Osteoblast (primary cell): ENCODE results near the gene VAMP7. TPM values are rescaled to one million over a fixed set of nuclear protein-coding genes. Genes with fewer than 3 reads are reported as not detected.
A peak's percentile ranks its signal among the peaks of the same experiment; 100 is the strongest.

ENCODE experiments used
- DNase-seq: peaks from one replicate; pipeline ENCODE4 v3.0.0; 2011; ENCODE audit warnings: low spot score, mixed read lengths; ENCODE audit not compliant: insufficient read length; ENCODE audit errors: missing footprints
- H2AFZ ChIP-seq: 2 replicates; pipeline ENCODE4 v1.6.0; 2011; ENCODE audit warnings: mild to moderate bottlenecking, low read length
- H3K27ac ChIP-seq: 2 replicates; pipeline ENCODE4 v1.5.1; 2011; ENCODE audit warnings: mild to moderate bottlenecking, low read depth, low read length, moderate library complexity
- H3K27me3 ChIP-seq: 2 replicates; pipeline ENCODE4 v1.6.0; 2012; ENCODE audit warnings: mild to moderate bottlenecking, control low read depth, inconsistent platforms, low read length, moderate library complexity; ENCODE audit not compliant: insufficient read depth
- H3K36me3 ChIP-seq: 2 replicates; pipeline ENCODE4 v1.5.1; 2011; ENCODE audit warnings: mild to moderate bottlenecking, low read length, control low read depth, moderate library complexity; ENCODE audit not compliant: insufficient read depth
- H3K4me1 ChIP-seq: 2 replicates; pipeline ENCODE4 v1.5.1; 2011; ENCODE audit warnings: mild to moderate bottlenecking, low read length, control low read depth, moderate library complexity; ENCODE audit not compliant: insufficient read depth
- H3K4me2 ChIP-seq: 2 replicates; pipeline ENCODE4 v1.6.0; 2011; ENCODE audit warnings: mild to moderate bottlenecking, low read length; ENCODE audit not compliant: insufficient read depth
- H3K4me3 ChIP-seq: fragments of 200-600 bp; sonication (generic); 3 replicates; pipeline ENCODE4 v1.5.1; 2012; ENCODE audit warnings: mild to moderate bottlenecking, low read length, inconsistent platforms; ENCODE audit not compliant: insufficient read depth
- H3K79me2 ChIP-seq: 2 replicates; pipeline ENCODE4 v1.6.0; 2012; ENCODE audit warnings: mild to moderate bottlenecking, low read length, control low read depth, inconsistent platforms; ENCODE audit not compliant: insufficient read depth
- H3K9me3 ChIP-seq: 2 replicates; pipeline ENCODE4 v1.5.1; 2011; ENCODE audit warnings: low read depth, low read length, control low read depth
- H4K20me1 ChIP-seq: 2 replicates; pipeline ENCODE4 v1.6.0; 2012; ENCODE audit warnings: mild to moderate bottlenecking, low read length, control low read depth; ENCODE audit not compliant: insufficient read depth
- total RNA-seq: library from RNA; depleted of rRNA; stranded (reverse); fragments of >200 nt; gene quantifications from 2 replicates; pipeline ENCODE4 v1.2.3, GENCODE V29; 2012
- TF ChIP-seq, protein P1 (sequence below): IDR thresholded peaks from 2 replicates; pipeline ENCODE4 v1.5.1; 2011; ENCODE audit warnings: mild to moderate bottlenecking, low read depth, low read length, moderate library complexity; ENCODE audit errors: extremely low read depth

VAMP7 gene
- total RNA-seq, 1 donor: 49.9 TPM

DNA sequence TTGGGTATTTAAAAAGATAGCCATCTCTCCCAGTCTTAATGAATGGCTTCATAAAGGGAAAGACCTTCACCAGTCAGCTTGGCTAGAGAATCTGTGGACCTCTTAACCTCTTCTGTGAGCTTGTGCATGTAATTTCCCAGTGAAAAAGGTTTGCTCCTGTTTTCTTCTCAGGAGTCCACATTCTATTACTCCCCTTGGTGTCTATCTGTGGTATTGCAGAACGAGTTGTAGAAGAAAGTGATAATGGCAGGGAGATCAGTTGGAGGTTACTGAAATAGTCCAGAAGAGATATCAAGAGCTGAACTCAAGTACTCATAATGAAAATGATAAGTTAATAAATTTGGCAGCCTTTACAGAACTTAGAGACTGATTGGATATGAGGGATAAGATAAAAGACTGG lies 16.5 kb upstream of the VAMP7 start:
- TF ChIP-seq, protein P1, sequence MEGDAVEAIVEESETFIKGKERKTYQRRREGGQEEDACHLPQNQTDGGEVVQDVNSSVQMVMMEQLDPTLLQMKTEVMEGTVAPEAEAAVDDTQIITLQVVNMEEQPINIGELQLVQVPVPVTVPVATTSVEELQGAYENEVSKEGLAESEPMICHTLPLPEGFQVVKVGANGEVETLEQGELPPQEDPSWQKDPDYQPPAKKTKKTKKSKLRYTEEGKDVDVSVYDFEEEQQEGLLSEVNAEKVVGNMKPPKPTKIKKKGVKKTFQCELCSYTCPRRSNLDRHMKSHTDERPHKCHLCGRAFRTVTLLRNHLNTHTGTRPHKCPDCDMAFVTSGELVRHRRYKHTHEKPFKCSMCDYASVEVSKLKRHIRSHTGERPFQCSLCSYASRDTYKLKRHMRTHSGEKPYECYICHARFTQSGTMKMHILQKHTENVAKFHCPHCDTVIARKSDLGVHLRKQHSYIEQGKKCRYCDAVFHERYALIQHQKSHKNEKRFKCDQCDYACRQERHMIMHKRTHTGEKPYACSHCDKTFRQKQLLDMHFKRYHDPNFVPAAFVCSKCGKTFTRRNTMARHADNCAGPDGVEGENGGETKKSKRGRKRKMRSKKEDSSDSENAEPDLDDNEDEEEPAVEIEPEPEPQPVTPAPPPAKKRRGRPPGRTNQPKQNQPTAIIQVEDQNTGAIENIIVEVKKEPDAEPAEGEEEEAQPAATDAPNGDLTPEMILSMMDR: peak; percentile 27
- Histone ChIP-seq H3K36me3 (no peaks in the 10 kb centered on the region), H3K9me3 (peaks cover 3% of the 10 kb centered on the region), H2AFZ (no peak overlapping the region), H3K79me2 (no peaks in the 10 kb centered on the region), H3K4me3 (no peak overlapping the region), H3K27me3 (no peaks in the 10 kb centered on the region), H4K20me1 (no peaks in the 10 kb centered on the region), H3K4me2 (no peak overlapping the region), H3K27ac (no peak overlapping the region), H3K4me1 (no peaks in the 10 kb centered on the region)
- no peak for DNase-seq

DNA sequence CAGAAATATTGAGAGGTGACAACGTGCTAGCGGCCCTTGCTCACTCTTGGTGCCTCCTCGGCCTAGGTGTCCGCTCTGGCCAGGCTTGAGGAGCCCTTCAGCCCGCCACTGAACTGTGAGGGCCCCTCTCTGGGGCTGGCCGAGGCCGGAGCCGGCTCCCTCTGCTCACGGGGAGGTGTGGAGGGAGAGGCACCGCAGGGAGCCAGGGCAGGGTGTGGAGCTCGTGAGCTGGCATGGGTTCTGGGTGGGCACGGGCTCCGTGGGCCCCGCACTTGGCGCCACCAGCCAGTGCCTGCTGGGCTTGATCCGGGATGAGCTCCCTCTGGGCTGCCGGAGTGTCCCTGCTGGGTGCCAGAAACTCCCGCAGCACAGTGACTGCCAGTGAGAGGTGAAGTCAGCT lies 16.0 kb upstream of the VAMP7 start:
- no peaks in the 10 kb centered on the region for H3K4me1 ChIP-seq
- no peak overlapping the region for H3K4me3 ChIP-seq

DNA sequence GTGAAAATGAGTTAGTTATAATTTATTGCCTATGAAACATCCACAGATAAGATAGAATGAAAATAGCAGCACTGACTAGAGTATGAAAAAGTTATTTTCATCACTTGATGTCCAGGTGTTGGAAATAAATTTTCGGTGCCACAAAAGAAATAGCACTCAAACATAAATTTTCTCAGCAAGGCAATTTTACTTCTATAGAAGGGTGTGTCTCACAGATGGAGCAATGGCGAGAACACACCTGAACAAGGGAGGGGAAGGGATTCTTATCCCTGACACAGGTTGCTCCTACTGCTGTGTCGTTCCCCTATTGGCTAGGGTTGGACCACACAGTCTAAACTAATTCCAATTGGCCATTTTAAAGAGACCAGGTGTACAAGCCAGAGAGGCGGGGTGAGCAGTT lies 13.3 kb upstream of the VAMP7 start:
- DNase-seq: no peak
- no peak overlapping the region for H3K27ac ChIP-seq
- H3K79me2 ChIP-seq: no peaks in the 10 kb centered on the region
- no peaks in the 10 kb centered on the region for H3K36me3 ChIP-seq
- no peak overlapping the region for H2AFZ ChIP-seq
- no peak overlapping the region for H3K4me2 ChIP-seq
- no peaks in the 10 kb centered on the region for H3K4me1 ChIP-seq
- no peaks in the 10 kb centered on the region for H4K20me1 ChIP-seq
- TF ChIP-seq, protein P1: no peak
- H3K9me3 ChIP-seq: peaks cover 3% of the 10 kb centered on the region
- H3K27me3 ChIP-seq: no peaks in the 10 kb centered on the region
- no peak overlapping the region for H3K4me3 ChIP-seq

More for the DNA sequence above, 16.0 kb upstream of the VAMP7 start:
- Histone ChIP-seq H3K9me3 (peaks cover 3% of the 10 kb centered on the region), H3K27ac (no peak overlapping the region), H4K20me1 (no peaks in the 10 kb centered on the region), H3K36me3 (no peaks in the 10 kb centered on the region), H3K27me3 (no peaks in the 10 kb centered on the region), H3K4me2 (no peak overlapping the region), H3K79me2 (no peaks in the 10 kb centered on the region), H2AFZ (no peak overlapping the region)
- TF ChIP-seq, protein P1: no peak
- DNase-seq: no peak

DNA sequence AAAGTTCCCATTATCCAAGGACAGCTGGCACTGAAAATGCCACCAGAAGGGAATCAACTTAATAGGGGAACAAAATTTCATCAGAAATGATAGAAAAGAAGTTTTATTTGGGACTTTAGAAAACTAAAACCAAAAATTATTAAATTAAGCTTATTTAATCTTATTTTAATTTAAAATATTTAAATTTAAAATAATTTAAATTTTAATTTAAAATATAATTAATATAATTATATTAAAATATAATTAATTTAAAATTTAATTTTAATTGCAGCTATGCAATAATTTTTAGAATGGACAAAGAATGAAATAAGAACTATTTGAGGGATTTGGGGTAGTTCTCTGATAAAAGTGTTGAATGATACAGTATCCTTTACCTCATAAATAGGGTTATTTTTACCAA lies 10.2 kb upstream of the VAMP7 start:
- Histone ChIP-seq H3K9me3 (peaks cover 3% of the 10 kb centered on the region), H2AFZ (no peak overlapping the region), H3K27ac (no peak overlapping the region), H3K4me3 (no peak overlapping the region), H3K79me2 (no peaks in the 10 kb centered on the region), H3K36me3 (no peaks in the 10 kb centered on the region), H3K27me3 (peaks cover 2% of the 10 kb centered on the region), H3K4me2 (no peak overlapping the region), H4K20me1 (no peaks in the 10 kb centered on the region), H3K4me1 (no peaks in the 10 kb centered on the region)
- no peak for DNase-seq
- TF ChIP-seq, protein P1: no peak
